ENCODE results near the gene ABLIM1. TPM values are rescaled to one million over a fixed set of nuclear protein-coding genes. Genes with fewer than 3 reads are reported as not detected.

Gene ABLIM1
- total RNA-seq, 2 experiments from 2014 or later: 137 to 149 TPM

DNA sequence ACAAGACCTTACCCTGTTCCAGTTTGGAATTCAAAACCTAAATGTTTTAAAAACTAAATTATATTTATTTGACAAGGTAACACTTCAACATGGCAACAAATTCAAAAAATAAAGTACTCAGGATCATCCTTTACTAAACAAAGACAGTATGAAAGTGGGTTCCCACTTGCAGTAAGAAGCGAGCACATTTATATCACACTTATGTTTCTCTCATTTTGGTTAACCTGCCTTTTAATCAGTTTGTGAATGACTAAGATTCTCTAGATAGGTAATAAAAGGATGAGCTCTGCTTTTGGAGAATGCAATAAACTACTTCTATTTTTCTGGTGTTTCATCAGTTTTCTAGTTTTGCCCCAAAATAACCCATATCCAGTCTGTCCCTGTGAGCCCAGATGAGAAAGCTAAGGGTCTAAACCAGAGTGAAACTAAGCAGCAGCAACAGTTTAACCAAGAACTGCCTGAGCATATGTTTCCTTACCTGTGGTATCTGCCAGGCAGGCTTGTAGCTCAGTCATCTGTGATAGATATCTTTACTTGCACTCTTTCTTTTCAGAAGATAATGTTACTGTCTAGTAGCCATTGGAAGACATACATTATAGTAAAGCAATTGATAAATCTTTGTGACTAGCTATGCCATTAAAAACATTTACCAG, 64.1 kb downstream of the ABLIM1 start:
- no peaks in the 10 kb centered on the region for H3K36me3 Mint-ChIP-seq
- peaks cover 19% of the 10 kb centered on the region for H3K27me3 Mint-ChIP-seq
- no peak for DNase-seq
- no peak overlapping the region for H3K4me3 Mint-ChIP-seq
- no peak for ATAC-seq (ENCODE audit: low read depth)
- no peak overlapping the region for H3K27ac Mint-ChIP-seq
- H3K9me3 Mint-ChIP-seq: peaks cover 3% of the 10 kb centered on the region
- POLR2A ChIA-PET: no interaction called here
- no peaks in the 10 kb centered on the region for H3K4me1 Mint-ChIP-seq

DNA sequence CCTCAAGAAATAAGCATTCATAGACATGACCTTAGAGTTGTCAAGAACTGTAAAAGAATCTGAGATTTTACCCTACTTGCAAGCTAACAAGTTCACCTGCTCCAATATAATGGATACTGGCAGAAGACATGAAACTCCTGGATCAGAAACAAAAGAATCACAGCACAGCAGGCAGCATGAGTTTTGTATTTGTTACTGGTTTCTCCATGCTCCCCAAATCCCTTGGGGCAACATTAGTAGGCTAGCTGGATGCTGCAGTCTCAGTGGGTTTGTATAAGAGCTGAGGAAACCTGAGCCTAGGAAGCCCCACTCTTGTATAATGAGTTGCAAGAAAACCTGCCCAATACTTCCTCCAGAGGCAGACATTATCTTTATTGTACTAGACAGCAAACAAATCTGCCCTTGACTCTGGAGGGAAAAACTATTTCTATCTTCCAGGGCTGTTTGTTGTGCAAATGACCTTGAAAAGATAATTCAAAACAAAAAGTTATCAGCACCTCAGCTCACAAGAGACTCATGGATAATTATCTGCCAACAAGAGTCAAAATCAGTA, 64.8 kb downstream of the ABLIM1 start:
- H3K36me3 Mint-ChIP-seq: no peaks in the 10 kb centered on the region
- peaks cover 3% of the 10 kb centered on the region for H3K9me3 Mint-ChIP-seq
- H3K4me3 Mint-ChIP-seq: no peak overlapping the region
- no peak for DNase-seq
- POLR2A ChIA-PET: no interaction called here
- H3K4me1 Mint-ChIP-seq: no peaks in the 10 kb centered on the region
- no peak for ATAC-seq (ENCODE audit: low read depth)
- H3K27me3 Mint-ChIP-seq: peaks cover 19% of the 10 kb centered on the region
- no peak overlapping the region for H3K27ac Mint-ChIP-seq

GRCh38 chr10:114590993-114591392, 67.1 kb downstream of the ABLIM1 start:
- H3K9me3 Mint-ChIP-seq: peaks cover 3% of the 10 kb centered on the region
- POLR2A ChIA-PET: no interaction called here
- peaks cover 23% of the 10 kb centered on the region for H3K27me3 Mint-ChIP-seq
- no peaks in the 10 kb centered on the region for H3K4me1 Mint-ChIP-seq
- H3K36me3 Mint-ChIP-seq: no peaks in the 10 kb centered on the region
- no peak for DNase-seq
- H3K4me3 Mint-ChIP-seq: no peak overlapping the region
- no peak for ATAC-seq (ENCODE audit: low read depth)
- H3K27ac Mint-ChIP-seq: no peak overlapping the region

DNA sequence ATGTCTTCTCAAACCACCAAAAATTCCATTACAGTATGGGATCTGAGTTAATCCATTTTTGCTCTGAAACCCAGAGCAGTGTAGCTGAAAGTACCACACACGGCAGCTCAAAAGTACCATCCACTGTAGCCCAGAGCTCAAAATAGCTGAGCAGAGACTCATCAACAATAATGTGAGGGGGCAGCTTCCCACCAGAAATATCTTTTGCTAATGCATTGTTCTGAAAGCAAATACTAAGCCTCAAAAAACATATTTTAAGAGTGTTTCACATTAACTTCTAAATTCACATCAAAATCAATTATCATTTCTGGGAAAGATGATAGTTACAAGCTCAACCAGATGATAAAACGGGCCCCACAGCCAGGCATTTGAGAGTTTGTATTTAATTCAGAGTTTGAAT, 73.7 kb downstream of the ABLIM1 start:
- Mint-ChIP-seq H3K9me3 (no peaks in the 10 kb centered on the region), H3K4me1 (no peaks in the 10 kb centered on the region), H3K4me3 (no peak overlapping the region), H3K27ac (no peak overlapping the region), H3K36me3 (no peaks in the 10 kb centered on the region), H3K27me3 (peaks cover 21% of the 10 kb centered on the region)
- ATAC-seq (ENCODE audit: low read depth) (no peak), DNase-seq (no peak)
- POLR2A ChIA-PET: no interaction called here

- peaks cover 15% of the 10 kb centered on the region for H3K27me3 Mint-ChIP-seq
- POLR2A ChIA-PET: no interaction called here
- no peak overlapping the region for H3K27ac Mint-ChIP-seq
- no peaks in the 10 kb centered on the region for H3K9me3 Mint-ChIP-seq
- H3K36me3 Mint-ChIP-seq: no peaks in the 10 kb centered on the region
- ATAC-seq (ENCODE audit: low read depth) (no peak), DNase-seq (no peak)
- no peaks in the 10 kb centered on the region for H3K4me1 Mint-ChIP-seq
- no peak overlapping the region for H3K4me3 Mint-ChIP-seq
Observed at GRCh38 chr10:114581071-114581470, 77.0 kb downstream of the ABLIM1 start.

GRCh38 chr10:114577133-114577532, 80.9 kb downstream of the ABLIM1 start:
- Mint-ChIP-seq H3K36me3 (no peaks in the 10 kb centered on the region), H3K9me3 (no peaks in the 10 kb centered on the region), H3K27ac (no peak overlapping the region), H3K4me3 (no peak overlapping the region), H3K27me3 (peaks cover 2% of the 10 kb centered on the region), H3K4me1 (no peaks in the 10 kb centered on the region)
- POLR2A ChIA-PET: no interaction called here
- no peak for ATAC-seq (ENCODE audit: low read depth)
- DNase-seq: no peak

- DNase-seq: no peak
- Mint-ChIP-seq H3K36me3 (no peaks in the 10 kb centered on the region), H3K27ac (no peak overlapping the region), H3K4me3 (no peak overlapping the region), H3K4me1 (no peaks in the 10 kb centered on the region), H3K9me3 (no peaks in the 10 kb centered on the region), H3K27me3 (no peaks in the 10 kb centered on the region)
- no peak for ATAC-seq (ENCODE audit: low read depth)
- POLR2A ChIA-PET: no interaction called here
Observed at GRCh38 chr10:114576716-114577115, 81.4 kb downstream of the ABLIM1 start.

GRCh38 chr10:114576132-114576487, 82.0 kb downstream of the ABLIM1 start:
- Mint-ChIP-seq H3K36me3 (no peaks in the 10 kb centered on the region), H3K9me3 (no peaks in the 10 kb centered on the region), H3K4me3 (no peak overlapping the region), H3K4me1 (no peaks in the 10 kb centered on the region), H3K27ac (no peak overlapping the region), H3K27me3 (no peaks in the 10 kb centered on the region)
- no peak for ATAC-seq (ENCODE audit: low read depth)
- DNase-seq: no peak
- POLR2A ChIA-PET: no interaction called here

DNA sequence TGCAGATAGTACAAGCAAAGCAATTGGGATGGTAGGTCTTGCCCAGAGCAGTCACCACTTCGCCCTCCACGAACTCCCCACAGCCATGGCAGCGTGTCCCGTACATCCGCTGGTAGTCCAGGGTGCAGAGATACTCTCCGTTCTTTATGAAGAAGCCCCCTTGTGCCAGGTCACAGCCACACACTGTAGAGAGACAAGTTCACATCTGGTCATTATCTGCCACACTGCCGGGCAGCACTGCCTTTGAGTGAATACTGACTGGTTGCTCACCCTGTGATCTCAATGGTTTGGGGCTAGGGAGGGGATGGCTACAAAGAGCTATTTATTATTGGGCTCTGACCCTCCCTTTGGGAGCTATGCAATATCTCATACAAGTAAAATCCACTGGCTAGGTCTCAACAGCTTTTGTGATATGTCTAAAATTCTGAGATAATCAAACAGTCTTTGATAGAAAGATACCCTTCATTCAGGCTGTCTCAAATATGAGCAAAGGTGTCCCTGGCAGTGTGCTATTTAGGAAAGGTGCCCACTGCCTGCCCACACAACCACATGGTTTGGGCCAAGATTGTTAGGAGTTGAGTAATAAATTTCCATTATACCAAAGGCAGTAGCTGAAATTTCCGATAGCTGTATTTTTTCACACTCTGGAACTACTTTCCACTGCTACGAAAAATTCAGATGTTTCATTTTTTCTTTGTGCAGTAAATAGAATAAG, 82.5 kb downstream of the ABLIM1 start:
- DNase-seq (no peak), ATAC-seq (ENCODE audit: low read depth) (no peak)
- H3K27ac Mint-ChIP-seq: no peak overlapping the region
- POLR2A ChIA-PET: no interaction called here
- H3K9me3 Mint-ChIP-seq: no peaks in the 10 kb centered on the region
- H3K4me1 Mint-ChIP-seq: no peaks in the 10 kb centered on the region
- H3K36me3 Mint-ChIP-seq: no peaks in the 10 kb centered on the region
- no peaks in the 10 kb centered on the region for H3K27me3 Mint-ChIP-seq
- no peak overlapping the region for H3K4me3 Mint-ChIP-seq

DNA sequence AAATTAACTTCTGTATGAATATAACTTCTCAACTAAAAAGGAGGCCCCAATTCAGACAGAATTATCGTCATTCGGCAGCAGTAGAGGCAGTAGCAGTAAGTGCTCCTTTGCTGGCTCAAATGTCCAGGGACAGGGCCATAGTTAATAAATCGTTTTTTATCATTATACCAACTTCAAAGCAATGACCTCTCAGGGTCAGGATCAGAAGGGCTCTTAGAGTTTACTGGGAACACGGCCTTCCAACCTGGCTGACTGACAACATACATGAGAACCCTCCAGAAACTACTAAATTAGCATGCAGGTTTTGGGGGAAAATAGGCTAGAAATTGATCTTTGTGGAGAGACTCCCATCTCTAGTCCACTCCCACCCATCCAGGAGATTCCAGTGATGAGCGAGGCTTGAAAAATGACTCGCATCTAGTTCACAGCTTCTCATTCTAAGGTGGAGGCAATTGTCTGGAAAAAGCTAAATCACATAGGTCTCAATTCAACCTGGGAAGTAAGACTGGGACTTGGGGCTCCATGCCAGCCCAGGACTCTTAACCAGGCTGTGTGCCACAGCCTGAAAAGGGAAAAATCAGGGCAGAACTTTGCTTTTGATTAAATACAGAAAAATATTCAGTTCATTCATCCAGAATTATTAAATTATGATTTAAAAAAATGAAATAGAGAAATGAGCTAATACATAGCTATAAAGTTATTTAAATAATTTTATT, 84.6 kb downstream of the ABLIM1 start:
- POLR2A ChIA-PET: no interaction called here

GRCh38 chr10:114571316-114571999, 86.6 kb downstream of the ABLIM1 start:
- Mint-ChIP-seq H3K27me3 (peaks cover 3% of the 10 kb centered on the region), H3K4me1 (no peaks in the 10 kb centered on the region), H3K9me3 (no peaks in the 10 kb centered on the region), H3K4me3 (no peak overlapping the region), H3K36me3 (no peaks in the 10 kb centered on the region), H3K27ac (no peak overlapping the region)
- ATAC-seq (ENCODE audit: low read depth) (no peak), DNase-seq (no peak)
- POLR2A ChIA-PET: no interaction called here

More for the DNA sequence above, 84.6 kb downstream of the ABLIM1 start:
- Mint-ChIP-seq H3K4me3 (no peak overlapping the region), H3K27me3 (peaks cover 3% of the 10 kb centered on the region), H3K36me3 (no peaks in the 10 kb centered on the region), H3K27ac (no peak overlapping the region), H3K9me3 (no peaks in the 10 kb centered on the region), H3K4me1 (no peaks in the 10 kb centered on the region)
- no peak for DNase-seq
- ATAC-seq (ENCODE audit: low read depth): no peak

DNA sequence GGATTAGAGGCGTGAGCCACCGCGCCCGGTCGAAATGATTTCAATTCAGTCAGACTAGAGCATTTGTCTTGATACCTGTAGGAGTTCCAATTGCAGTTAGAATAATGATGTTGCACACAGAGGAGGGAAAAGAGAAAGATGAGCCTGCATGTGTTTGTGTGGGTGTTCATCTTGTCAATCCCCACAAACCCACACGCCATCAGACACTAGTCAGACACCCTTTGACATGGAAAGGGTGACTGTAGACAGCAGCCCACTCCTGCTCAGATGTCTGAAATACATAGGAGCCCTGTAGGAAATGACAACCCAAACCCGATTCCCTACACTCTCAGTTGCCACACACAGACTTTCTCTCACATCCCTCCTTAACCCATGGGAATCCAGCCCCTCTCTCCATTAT, 92.0 kb downstream of the ABLIM1 start:
- Mint-ChIP-seq H3K9me3 (no peaks in the 10 kb centered on the region), H3K27me3 (peaks cover 3% of the 10 kb centered on the region), H3K27ac (no peak overlapping the region), H3K4me1 (no peaks in the 10 kb centered on the region), H3K4me3 (no peak overlapping the region), H3K36me3 (no peaks in the 10 kb centered on the region)
- ATAC-seq (ENCODE audit: low read depth): no peak
- no peak for DNase-seq
- POLR2A ChIA-PET: no interaction called here

GRCh38 chr10:114565066-114565465, 93.0 kb downstream of the ABLIM1 start:
- ATAC-seq (ENCODE audit: low read depth) (no peak), DNase-seq (no peak)
- Mint-ChIP-seq H3K27me3 (no peaks in the 10 kb centered on the region), H3K36me3 (no peaks in the 10 kb centered on the region), H3K4me1 (no peaks in the 10 kb centered on the region), H3K27ac (no peak overlapping the region), H3K9me3 (no peaks in the 10 kb centered on the region), H3K4me3 (no peak overlapping the region)
- POLR2A ChIA-PET: no interaction called here

Measured in activated naive CD8-positive, alpha-beta T cell treated with anti-CD3 and anti-CD28 coated beads, Interleukin-2, amount 10 ng/mL, durations not matched to agents 7 days and 5 days (primary cell).